Activated CD4-positive, alpha-beta memory T cell treated with anti-CD3 and anti-CD28 coated beads, Interleukin-2, amount 10 ng/mL, durations not matched to agents 7 days and 5 days (primary cell): ENCODE data around the gene C10orf143. TPM values are rescaled to one million over a fixed set of nuclear protein-coding genes. Genes with fewer than 3 reads are reported as not detected.
"Not testable (repeated sequence)": the region's sequence is repeated elsewhere in the genome, so short reads cannot be mapped to it uniquely, and the experiment has no call there.

ENCODE experiments used
- CTCF ChIA-PET: fragments of 350-600 bp; sonication (Branson Sonifier 250); formaldehyde crosslinking; loops from one replicate; lab custom pipeline; 2021; ENCODE audit warnings: antibody characterized with exemption, inconsistent platforms; lab: Charles Lee
- POLR2A ChIA-PET: fragments of 350-600 bp; sonication (Branson Sonifier 250); formaldehyde crosslinking; loops from one replicate; lab custom pipeline; 2021; ENCODE audit warnings: antibody characterized with exemption; lab: Charles Lee
- DNase-seq: peaks from one replicate; pipeline ENCODE4 v3.0.0-alpha.2; 2020
- H3K27ac Mint-ChIP-seq: one replicate; pipeline ENCODE4 v1.8.0; 2021; ENCODE audit warnings: mild to moderate bottlenecking, mixed read lengths
- H3K27me3 Mint-ChIP-seq: one replicate; pipeline ENCODE4 v1.8.0; 2021; ENCODE audit warnings: mixed read lengths
- H3K36me3 Mint-ChIP-seq: one replicate; pipeline ENCODE4 v1.8.0; 2021; ENCODE audit warnings: low read depth, mixed read lengths
- H3K4me1 Mint-ChIP-seq: one replicate; pipeline ENCODE4 v1.8.0; 2021; ENCODE audit warnings: mixed read lengths
- H3K4me3 Mint-ChIP-seq: one replicate; pipeline ENCODE4 v1.8.0; 2021; ENCODE audit warnings: mild to moderate bottlenecking, mixed read lengths
- H3K9me3 Mint-ChIP-seq: one replicate; pipeline ENCODE4 v1.8.0; 2021; ENCODE audit warnings: mixed read lengths
- total RNA-seq, 2 experiments: library from RNA; stranded (reverse); gene quantifications; one replicate each; pipeline ENCODE4 v1.2.3, GENCODE V29; 2021

C10orf143 gene
- total RNA-seq, 2 experiments from 2014 or later, result 2.5 TPM

DNA sequence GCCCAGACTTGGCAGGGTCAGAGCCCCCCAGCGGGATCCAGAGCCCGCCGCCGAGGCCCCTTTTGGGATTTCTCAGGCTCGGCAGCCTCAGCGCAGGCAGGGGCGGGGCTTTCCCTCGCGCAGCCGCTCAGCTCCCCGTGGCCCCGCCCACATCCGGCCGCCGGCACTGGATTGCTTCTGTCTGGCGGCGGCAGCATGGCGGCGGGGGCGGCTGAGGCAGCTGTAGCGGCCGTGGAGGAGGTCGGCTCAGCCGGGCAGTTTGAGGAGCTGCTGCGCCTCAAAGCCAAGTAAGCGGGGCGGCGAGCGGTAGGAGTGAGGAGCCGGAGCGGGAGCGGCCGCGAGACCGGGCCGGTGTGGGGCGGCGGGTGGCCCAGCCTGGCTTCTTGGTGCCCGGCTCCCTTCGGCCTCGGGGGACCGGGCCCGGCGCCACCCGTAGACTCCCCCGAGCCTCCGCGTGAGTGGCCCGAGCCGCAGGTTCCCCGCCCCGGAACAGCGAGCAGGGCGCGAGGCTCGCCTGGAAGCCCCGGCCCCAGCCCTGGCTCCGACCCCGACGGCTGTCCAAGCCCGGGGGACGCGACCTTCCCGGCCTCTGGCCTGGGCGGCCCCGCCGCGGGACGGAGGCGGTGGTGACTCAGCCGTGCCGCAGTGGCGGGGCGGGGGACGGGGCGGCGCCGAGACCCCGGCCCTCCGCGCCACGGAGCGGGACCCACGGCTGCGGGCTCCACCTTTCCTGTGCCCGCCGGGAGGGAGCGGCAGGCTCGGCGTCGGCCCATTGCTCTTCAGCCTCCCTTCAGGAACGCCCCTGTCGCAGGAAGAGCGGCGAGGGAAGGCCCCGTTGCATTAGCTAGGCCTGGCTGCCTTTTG lies 25.8 kb upstream of the C10orf143 start, which contains the start of gene GLRX3:
Gene GLRX3 (plus strand): TSS at position 166 of the 864 bp plus-strand sequence. CDS start 30 bp downstream, at position 196.
- ChIA-PET CTCF (interaction anchor here (0.7 to 1.9 kb wide), 6 partner anchors 8 to 1101 kb away, joined by 3 to 27 read pairs (median 4); partner anchors contain the start of gene C10orf143), POLR2A (interaction anchor here (0.6 to 6.6 kb wide), 10 partner anchors 8 to 165 kb away, joined by 3 to 198 read pairs (median 4); partner anchors contain the start of gene C10orf143)
- H3K27me3 Mint-ChIP-seq, result peaks cover 4% of the 10 kb centered on the region
- peaks cover 17% of the 10 kb centered on the region for H3K36me3 Mint-ChIP-seq
- H3K4me1 Mint-ChIP-seq, result peaks cover 49% of the 10 kb centered on the region
- no peaks in the 10 kb centered on the region for H3K9me3 Mint-ChIP-seq
- H3K4me3 Mint-ChIP-seq, result peak within 1 kb of the TSS; percentile 91
- peak; percentile 88 for DNase-seq
- H3K27ac Mint-ChIP-seq, result peak within 1 kb of the TSS; percentile 79

DNA sequence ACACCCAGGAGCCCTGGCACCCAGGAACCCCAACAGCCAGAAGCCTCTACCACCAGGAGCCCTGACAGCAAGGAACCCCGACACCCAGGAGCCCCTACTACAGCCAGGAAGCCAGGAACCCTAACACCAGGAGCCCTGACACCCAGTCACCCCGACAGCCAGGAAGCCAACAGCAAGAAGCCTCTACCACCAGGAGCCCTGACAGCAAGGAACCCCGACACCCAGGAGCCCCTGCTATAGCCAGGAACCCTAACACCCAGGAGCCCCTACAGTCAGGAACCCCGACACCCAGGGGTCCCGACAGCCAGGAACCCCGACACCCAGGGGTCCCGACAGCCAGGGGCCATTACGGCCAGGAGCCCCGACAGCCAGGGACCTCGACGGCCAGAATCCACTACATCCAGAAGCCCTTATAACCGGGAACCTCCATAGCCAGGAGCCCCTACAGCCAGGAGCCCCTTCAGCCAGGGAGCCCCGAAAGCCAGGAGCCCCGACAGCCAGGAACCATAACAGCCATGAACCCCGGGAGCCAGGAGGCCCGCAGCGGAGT lies 25.1 kb upstream of the C10orf143 start:
- Mint-ChIP-seq H3K36me3 (peaks cover 15% of the 10 kb centered on the region), H3K4me3 (peak overlapping the region; percentile 91), H3K4me1 (peaks cover 42% of the 10 kb centered on the region), H3K27me3 (peaks cover 8% of the 10 kb centered on the region), H3K27ac (peak overlapping the region; percentile 47), H3K9me3 (no peaks in the 10 kb centered on the region)
- CTCF ChIA-PET, result interaction anchor here (0.7 to 1.9 kb wide), 6 partner anchors 8 to 1100 kb away, joined by 3 to 27 read pairs (median 4); partner anchors contain the start of gene C10orf143
- DNase-seq, result no peak
- POLR2A ChIA-PET, result interaction anchor here (0.7 to 6.6 kb wide), 7 partner anchors 8 to 34 kb away, joined by 3 to 198 read pairs (median 5); partner anchors contain the start of gene C10orf143

DNA sequence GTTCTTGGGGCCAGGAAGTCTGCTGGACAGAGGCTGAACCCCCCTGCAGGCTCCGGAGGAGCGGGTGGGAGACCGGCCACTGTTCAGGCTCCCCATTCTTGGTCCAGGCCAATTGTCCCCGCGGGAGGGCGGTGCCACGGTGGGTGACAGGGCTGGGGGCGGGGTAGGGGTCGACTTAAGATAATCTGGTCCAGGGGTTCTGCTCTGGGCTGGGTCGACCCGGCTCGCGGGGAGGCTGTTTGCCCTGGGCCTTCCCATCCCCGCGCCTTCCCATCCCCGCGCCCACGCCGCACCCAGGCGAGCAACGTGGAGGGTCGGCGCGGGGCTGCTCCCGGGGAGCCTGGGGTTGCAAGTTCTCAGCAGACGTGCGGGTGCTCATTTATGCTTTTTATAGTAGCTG lies 18.3 kb upstream of the C10orf143 start:
- H3K4me3 Mint-ChIP-seq, result no peak overlapping the region
- H3K9me3 Mint-ChIP-seq, result no peaks in the 10 kb centered on the region
- no peak overlapping the region for H3K27ac Mint-ChIP-seq
- no peak for DNase-seq
- ChIA-PET POLR2A (interaction anchor here (3.2 kb wide), 1 partner anchor 18 kb away, joined by 39 read pairs; the partner anchor contains the start of gene C10orf143), CTCF (interaction anchor here (1.2 to 4.4 kb wide), 2 partner anchors 13 to 18 kb away, joined by 3 to 32 read pairs; partner anchors contain the start of gene C10orf143)
- peaks cover 6% of the 10 kb centered on the region for H3K4me1 Mint-ChIP-seq
- no peaks in the 10 kb centered on the region for H3K36me3 Mint-ChIP-seq
- H3K27me3 Mint-ChIP-seq, result peaks cover 35% of the 10 kb centered on the region

DNA sequence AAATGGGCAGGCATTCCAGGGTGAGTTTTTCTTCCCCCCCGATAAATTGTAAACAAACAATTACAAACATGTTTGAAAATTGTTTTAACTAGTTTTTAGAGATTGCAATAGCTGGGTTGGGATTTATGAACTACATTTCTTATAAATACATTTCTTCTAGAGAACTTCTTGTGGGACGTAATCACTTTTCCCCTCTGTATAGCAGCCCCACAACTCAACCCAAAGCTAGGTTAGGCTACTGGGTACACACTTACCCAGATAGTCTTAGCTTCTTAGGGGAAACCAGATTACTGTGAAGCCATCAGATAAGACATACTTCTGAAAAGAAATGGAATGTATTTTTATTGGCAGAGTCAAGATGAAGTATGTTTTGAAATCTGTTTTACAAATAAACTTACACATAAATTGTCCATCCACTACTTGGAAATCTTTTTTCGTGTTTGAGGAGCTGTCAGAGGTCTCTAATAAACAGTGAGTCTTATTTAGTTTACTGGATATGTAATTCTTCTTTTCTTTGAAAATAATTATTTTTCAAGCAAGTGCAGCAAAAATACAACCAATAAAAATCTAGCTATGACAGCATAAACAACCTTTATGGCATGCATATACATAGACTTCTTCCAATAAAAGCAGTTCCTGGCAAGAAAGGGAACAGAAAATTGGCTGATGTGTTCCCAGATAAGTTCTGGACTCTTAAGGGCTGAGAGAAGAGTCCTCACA lies 17.6 kb upstream of the C10orf143 start:
- CTCF ChIA-PET, result interaction anchor here (0.6 to 4.4 kb wide), 12 partner anchors 8 to 275 kb away, joined by 3 to 32 read pairs (median 3); partner anchors contain the start of genes C10orf143 and GLRX3

DNA sequence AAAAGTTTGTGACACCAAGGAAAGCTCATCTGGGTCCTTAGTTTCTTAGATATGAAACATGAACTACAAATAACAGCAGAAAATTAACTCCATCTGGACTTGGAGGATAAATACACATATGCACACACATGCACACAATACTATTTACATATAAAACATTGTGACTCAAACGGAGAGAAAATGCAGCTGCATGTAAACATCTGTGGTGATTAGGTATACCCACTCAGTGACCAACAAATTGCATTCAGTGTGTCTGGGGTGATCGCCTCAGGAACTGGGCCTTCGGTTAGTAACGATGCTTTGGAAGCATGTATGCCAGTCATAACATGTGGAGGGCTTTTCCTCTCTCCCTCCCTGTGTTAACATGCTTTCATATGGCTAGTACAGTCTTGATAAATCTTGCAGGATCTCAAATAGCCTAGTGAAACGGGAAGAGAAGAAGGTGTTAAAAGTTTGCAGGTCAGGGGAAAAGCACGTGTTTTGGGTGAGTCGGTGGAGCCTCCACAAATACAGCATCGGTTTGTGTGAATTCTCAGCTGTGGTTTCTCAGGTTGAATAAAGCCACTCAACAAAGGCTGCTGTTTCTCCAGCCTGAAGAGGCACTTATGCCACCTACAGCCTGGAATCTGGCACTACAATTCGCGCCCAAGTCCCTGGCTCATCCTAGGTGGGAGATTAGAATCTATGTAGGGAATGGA lies 16.9 kb upstream of the C10orf143 start:
- peaks cover 6% of the 10 kb centered on the region for H3K4me1 Mint-ChIP-seq
- no peak overlapping the region for H3K4me3 Mint-ChIP-seq
- CTCF ChIA-PET, result interaction anchor here (0.6 to 4.4 kb wide), 14 partner anchors 9 to 274 kb away, joined by 3 to 32 read pairs (median 3); partner anchors contain the start of genes C10orf143 and GLRX3
- H3K36me3 Mint-ChIP-seq, result no peaks in the 10 kb centered on the region
- H3K27me3 Mint-ChIP-seq, result peaks cover 35% of the 10 kb centered on the region
- POLR2A ChIA-PET, result interaction anchor here (0.9 to 3.2 kb wide), 6 partner anchors 9 to 20 kb away, joined by 3 to 39 read pairs (median 4); partner anchors contain the start of genes C10orf143 and GLRX3
- H3K9me3 Mint-ChIP-seq, result no peaks in the 10 kb centered on the region
- peak; percentile 55 for DNase-seq
- no peak overlapping the region for H3K27ac Mint-ChIP-seq

More for the DNA sequence above, 17.6 kb upstream of the C10orf143 start:
- no peaks in the 10 kb centered on the region for H3K36me3 Mint-ChIP-seq
- no peaks in the 10 kb centered on the region for H3K9me3 Mint-ChIP-seq
- H3K4me1 Mint-ChIP-seq, result peaks cover 6% of the 10 kb centered on the region
- POLR2A ChIA-PET, result interaction anchor here (0.9 to 3.2 kb wide), 4 partner anchors 8 to 21 kb away, joined by 3 to 39 read pairs (median 4); partner anchors contain the start of genes C10orf143 and GLRX3
- no peak overlapping the region for H3K4me3 Mint-ChIP-seq
- H3K27ac Mint-ChIP-seq, result no peak overlapping the region
- DNase-seq, result no peak
- peaks cover 35% of the 10 kb centered on the region for H3K27me3 Mint-ChIP-seq

DNA sequence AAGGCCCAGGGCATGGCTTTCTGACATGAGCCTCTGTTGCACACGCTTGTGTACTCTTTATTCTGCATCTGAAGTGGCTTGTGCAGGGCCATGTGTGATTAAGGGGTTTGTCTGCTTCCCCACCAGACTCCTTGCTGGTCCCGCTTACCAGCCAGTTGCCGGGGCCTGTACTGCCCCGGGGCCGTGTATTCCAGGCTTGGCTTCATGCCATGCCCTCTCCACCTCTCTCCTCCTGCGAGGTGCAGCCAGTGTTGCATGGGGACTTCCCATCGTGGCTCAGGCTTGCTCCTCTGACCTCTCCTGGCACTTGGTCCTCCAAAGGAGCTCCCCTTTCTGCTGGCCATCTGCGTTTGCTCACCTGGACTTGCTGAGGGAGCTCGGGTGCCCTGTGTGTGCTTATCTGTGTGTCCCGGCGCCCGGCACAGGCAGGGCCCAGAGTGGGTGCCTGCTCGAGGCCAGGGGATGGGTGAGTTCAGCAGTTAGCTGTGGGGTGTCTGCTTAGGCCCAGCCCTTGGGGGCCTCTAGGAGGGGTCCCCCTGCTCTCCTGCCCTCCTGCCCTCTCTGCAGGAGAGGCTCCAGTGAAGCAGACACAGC lies 11.0 kb upstream of the C10orf143 start:
- peaks cover 7% of the 10 kb centered on the region for H3K9me3 Mint-ChIP-seq
- ChIA-PET POLR2A (no interaction called here), CTCF (interaction anchor here (1.0 kb wide), 1 partner anchor 12 kb away, joined by 3 read pairs; no protein-coding TSS in a partner anchor)
- H3K27ac Mint-ChIP-seq, result no peak overlapping the region
- H3K4me1 Mint-ChIP-seq, result no peaks in the 10 kb centered on the region
- no peak overlapping the region for H3K4me3 Mint-ChIP-seq
- peaks cover 7% of the 10 kb centered on the region for H3K27me3 Mint-ChIP-seq
- H3K36me3 Mint-ChIP-seq, result no peaks in the 10 kb centered on the region
- DNase-seq, result no peak

DNA sequence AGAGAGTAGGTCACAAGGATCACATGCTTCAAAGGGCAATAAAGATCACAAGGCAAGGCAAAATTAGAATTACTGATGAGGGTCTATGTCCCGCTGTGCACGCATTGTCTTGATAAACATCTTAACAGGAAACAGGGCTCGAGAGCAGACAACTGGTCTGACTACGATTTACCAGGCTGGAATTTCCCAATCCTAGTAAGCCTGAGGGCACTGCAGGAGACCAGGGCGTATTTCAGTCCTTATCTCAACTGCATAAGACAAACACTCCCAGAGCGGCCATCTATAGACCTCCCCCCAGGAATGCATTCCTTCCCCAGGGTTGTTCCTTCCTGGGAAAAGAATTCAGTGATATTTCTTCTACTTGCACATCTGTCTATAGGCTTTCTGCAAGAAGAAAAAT lies 6.9 kb upstream of the C10orf143 start:
- H3K36me3 Mint-ChIP-seq, H3K4me1 Mint-ChIP-seq, H3K4me3 Mint-ChIP-seq, H3K27me3 Mint-ChIP-seq, H3K27ac Mint-ChIP-seq, DNase-seq, CTCF ChIA-PET: not testable (repeated sequence)
- H3K9me3 Mint-ChIP-seq, result peaks cover 10% of the 10 kb centered on the region
- POLR2A ChIA-PET, result interaction anchor here (1.8 kb wide), 1 partner anchor 9 kb away, joined by 4 read pairs; no protein-coding TSS in a partner anchor

DNA sequence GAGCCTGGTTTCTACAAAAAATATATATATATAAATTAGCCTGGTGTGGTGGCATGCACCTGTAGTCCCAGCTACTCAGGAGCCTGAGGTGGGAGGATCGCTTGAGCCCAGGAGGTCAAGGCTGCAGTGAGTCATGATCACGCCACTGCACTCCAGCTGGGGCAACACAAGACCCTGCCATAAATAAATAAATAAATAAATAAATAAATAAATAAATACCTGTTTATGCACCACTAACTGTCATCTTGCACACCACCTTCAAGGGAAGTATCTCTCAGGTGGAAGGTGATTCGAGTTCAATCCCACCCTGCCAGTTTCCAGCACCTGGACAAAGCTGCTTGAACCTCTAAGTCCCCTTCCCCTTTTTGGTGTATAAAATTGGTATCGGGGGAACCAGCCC lies 6.3 kb upstream of the C10orf143 start:
- H3K27me3 Mint-ChIP-seq, H3K4me3 Mint-ChIP-seq, DNase-seq, H3K27ac Mint-ChIP-seq, H3K36me3 Mint-ChIP-seq: not testable (repeated sequence)
- POLR2A ChIA-PET, result interaction anchor here (1.8 kb wide), 1 partner anchor 10 kb away, joined by 4 read pairs; no protein-coding TSS in a partner anchor
- Mint-ChIP-seq H3K4me1 (peaks cover 11% of the 10 kb centered on the region), H3K9me3 (peaks cover 10% of the 10 kb centered on the region)
- CTCF ChIA-PET, result interaction anchor here (1.3 kb wide), 1 partner anchor 11 kb away, joined by 3 read pairs; no protein-coding TSS in a partner anchor

DNA sequence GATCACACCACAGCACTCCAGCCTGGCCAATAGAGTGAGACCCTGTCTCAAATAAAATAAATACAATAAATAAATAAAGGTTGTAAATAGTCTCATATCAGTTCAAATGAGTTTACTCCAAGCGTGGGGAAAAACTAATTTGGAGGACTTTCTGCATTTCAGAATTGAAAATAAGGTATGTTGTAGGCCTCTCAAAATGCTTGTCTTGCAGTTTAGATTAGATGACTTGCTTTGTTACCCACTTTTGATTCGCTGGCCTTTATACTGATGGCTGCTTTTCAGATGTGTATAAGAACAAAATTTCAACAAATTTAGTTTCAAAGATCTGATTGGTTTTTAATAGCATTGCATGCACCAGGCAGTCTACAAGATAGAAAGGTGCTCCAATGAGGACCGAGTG lies 2.2 kb upstream of the C10orf143 start:
- H3K27ac Mint-ChIP-seq, result no peak overlapping the region
- no peaks in the 10 kb centered on the region for H3K36me3 Mint-ChIP-seq
- no peaks in the 10 kb centered on the region for H3K27me3 Mint-ChIP-seq
- peaks cover 34% of the 10 kb centered on the region for H3K4me1 Mint-ChIP-seq
- DNase-seq, result no peak
- H3K9me3 Mint-ChIP-seq, result peaks cover 8% of the 10 kb centered on the region
- CTCF ChIA-PET, result no interaction called here
- POLR2A ChIA-PET, result no interaction called here
- H3K4me3 Mint-ChIP-seq, result no peak overlapping the region

DNA sequence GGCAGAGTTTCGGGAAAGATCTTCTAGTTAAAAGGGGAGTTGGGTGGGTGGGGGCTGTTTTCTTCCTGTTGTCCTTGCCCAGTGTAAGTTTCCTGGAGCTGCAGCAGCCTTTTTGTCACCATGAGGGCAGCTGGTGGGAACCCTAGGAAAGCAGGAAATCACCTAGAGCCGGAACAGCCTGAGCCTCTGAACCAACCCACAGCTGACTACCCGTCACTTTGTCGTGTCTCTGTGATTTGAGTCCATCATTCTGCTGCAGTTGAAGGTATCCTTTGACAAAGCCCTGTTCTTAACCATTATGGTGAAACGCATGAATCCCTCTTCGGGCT lies 1.2 kb upstream of the C10orf143 start:
- peak overlapping the region; percentile 96 for H3K27ac Mint-ChIP-seq
- H3K9me3 Mint-ChIP-seq, result peaks cover 3% of the 10 kb centered on the region
- peak overlapping the region; percentile 95 for H3K4me3 Mint-ChIP-seq
- ChIA-PET CTCF (interaction anchor here (0.6 to 3.2 kb wide), 5 partner anchors 15 to 106 kb away, joined by 4 to 32 read pairs (median 17); partner anchors contain the start of gene GLRX3), POLR2A (interaction anchor here (0.6 to 4.1 kb wide), 14 partner anchors 16 to 1076 kb away, joined by 3 to 198 read pairs (median 8); partner anchors contain the start of genes GLRX3 and MGMT)
- no peaks in the 10 kb centered on the region for H3K27me3 Mint-ChIP-seq
- H3K36me3 Mint-ChIP-seq, result no peaks in the 10 kb centered on the region
- no peak for DNase-seq
- H3K4me1 Mint-ChIP-seq, result peaks cover 43% of the 10 kb centered on the region
